HG03575 (cell line): ENCODE data around the gene CMTR1.

Experiments used
- ATAC-seq: cut with Tn5 transposase; IDR thresholded peaks from one replicate; pipeline ENCODE4 v1.9.1; 2021; ENCODE audit not compliant: unreplicated experiment, insufficient number of reproducible peaks, low FRiP score; ENCODE audit errors: extremely low read depth

The CMTR1 gene

DNA sequence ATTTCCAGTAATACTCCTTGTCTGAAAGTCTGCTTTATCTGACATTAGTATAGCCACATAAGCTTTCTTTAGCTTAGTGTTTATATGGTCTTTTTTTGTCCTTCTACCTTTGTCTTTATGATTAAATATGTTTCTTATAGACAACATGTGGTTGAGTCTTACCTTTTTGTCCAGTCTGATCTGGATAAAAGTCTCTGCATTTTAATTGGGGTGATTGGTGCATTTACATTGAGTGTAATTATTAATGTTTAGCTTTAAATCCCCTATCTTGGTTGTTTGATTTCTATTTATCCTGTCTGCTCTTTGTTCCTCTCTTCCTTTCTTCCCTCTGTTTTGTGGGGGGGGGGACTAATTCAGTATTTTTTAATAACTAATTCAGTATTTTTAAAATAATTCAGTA is 34.7 kb downstream of the CMTR1 start:
- ATAC-seq: no peak

DNA sequence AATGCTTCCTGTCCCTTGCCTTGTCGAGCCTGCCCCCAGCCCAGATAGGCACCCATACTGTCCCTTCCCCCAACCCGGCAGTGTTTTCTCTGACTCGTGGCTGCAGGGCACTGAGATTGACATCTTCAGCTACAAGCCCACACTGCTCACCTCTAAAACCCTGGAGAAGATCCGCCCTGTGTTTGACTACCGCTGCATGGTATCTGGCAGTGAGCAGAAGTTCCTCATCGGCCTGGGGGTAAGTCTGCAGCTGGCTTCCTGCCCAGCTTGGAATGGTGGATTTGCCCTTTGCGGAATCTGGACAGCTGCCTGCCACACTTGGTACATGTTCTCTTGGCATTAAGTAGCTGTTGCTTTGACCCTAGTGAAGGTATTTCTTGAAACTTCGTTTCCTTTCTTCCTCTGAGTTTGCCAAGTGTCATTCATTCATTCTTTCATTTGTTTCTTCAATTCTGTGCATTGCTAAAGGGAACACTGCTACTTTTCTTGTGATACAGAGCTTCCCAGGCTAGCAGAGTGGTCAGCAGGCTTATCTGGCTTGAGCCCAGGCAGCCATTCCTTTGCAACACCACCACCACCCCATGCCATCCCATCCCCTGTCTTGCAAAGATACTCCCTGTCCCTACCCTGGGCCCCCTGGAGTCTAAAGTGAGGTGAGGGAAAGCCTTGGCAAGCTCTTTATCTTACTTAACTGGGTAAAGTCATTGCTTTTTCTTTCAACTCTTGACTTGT is 40.5 kb downstream of the CMTR1 start:
- no peak for ATAC-seq

- no peak for ATAC-seq
Observed at GRCh38 chr6:37474316-37474715, 41.3 kb downstream of the CMTR1 start.

DNA sequence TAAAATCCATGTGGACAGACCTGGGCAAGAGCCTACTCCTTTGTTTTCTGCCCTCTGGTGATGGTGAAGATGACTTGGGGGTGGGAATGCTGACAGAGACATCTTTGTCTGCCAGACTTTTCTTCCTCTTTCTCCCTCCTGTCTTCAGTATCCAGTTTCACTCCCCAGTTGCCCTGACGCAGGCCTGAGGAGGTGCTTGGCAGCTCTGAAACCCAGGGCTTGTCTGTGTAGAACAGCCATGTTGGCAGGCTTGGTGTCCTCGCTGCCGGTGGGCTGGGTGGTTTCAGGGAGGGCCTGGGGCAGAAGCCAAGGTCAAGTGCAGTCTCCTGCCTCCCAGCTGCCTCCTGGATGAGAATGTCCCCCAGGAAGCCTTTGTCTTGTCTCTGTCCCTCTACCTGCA is 44.2 kb downstream of the CMTR1 start:
- no peak for ATAC-seq

DNA sequence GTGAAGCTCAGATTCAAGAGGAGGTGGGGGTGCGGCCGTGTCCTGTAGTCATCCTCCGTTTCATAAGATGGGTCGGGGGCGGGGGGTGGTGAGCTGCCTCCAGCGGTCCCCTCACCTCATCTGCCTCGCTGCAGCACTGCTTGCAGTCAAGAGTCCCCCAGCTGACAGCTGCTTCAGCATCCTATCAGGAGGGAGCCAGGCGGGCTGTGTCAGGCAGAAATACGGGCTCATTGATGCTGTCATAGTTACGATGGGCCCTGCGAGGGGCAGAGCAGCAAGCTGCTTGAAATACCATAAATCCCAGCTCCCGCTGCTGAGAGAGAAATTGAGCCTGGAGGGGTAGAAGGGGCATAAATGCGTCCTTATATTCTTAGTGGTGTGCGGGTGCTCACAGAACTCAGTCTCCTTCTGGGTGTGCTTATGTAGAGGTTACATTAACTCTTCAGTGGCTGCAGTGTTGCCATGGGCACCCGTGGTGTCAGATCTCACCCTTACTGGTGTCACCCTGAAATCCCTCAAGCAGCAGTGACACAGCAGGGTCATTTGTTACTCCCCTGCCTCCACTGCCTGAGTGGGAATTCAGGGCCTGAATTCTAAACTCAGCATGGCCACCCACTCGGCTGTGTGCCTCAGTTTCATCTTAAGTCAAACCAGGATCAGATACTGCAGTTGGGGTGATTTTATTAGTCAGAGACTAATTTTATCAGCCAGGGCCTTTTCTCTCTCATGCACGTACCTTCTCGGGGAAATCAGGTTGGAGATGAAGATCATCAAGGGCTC is 44.8 kb downstream of the CMTR1 start:
- no peak for ATAC-seq

GRCh38 chr6:37478827-37479226 is 45.8 kb downstream of the CMTR1 start:
- no peak for ATAC-seq

DNA sequence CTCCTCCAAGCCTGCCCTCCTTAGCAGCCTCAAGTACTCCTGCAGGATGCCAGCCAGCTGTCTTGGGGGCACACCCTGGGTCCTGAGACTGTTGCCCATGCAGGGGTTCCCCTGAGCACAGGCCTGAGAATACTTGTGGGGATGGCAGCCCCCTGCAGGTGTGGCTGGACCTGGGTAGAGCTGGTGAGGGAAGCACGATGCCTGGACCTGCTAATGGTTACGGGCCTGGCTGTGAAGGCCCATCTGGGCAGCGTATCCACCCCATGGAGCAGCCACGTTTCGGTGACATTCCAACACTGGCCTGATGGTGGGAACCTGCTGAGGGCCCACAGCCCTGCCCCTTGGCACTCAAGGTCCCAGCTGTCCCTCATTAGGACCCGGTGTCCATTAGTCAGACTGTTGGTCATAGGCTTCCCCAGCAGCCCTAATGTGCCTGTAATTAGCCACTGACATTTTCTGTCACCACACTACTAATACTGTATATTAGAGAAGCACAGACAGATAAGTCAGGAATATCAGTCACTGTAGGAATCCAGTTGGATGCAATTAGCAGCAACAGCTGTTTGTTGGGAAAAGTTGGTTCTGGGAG is 46.3 kb downstream of the CMTR1 start:
- ATAC-seq: no peak

DNA sequence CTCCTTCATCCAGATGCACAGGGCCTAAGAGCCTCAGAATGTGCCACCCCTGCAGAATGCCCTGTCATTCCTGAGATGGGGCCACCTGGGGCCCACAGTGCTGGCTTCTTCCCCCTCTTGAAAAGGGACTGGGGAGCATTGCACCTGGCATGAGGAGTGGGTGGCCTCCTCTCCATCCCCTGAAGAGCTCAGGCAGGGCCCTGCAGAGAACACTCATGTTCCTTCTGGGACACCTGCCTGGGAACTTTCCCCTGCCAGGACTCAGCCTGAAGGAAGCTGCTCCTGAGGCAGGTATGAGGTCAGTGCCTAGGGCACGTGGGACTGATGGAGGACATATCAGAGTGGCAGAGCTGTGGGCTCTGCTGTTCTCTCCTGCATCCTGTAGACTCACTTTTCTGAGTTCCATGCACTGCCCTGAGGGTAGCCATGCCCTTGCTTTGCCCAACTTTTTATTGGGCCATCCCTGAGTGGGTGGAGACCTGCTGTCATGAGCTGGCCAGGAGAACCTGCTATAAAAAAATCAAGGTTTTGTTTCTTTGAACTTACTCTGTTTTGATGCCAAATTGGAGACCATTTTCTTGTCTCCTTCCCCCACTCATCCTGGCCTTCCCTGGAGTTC is 47.2 kb downstream of the CMTR1 start:
- no peak for ATAC-seq

GRCh38 chr6:37480951-37481534 is 48.0 kb downstream of the CMTR1 start:
- ATAC-seq: no peak

- no peak for ATAC-seq
Observed at GRCh38 chr6:37481711-37482605, 48.9 kb downstream of the CMTR1 start.

DNA sequence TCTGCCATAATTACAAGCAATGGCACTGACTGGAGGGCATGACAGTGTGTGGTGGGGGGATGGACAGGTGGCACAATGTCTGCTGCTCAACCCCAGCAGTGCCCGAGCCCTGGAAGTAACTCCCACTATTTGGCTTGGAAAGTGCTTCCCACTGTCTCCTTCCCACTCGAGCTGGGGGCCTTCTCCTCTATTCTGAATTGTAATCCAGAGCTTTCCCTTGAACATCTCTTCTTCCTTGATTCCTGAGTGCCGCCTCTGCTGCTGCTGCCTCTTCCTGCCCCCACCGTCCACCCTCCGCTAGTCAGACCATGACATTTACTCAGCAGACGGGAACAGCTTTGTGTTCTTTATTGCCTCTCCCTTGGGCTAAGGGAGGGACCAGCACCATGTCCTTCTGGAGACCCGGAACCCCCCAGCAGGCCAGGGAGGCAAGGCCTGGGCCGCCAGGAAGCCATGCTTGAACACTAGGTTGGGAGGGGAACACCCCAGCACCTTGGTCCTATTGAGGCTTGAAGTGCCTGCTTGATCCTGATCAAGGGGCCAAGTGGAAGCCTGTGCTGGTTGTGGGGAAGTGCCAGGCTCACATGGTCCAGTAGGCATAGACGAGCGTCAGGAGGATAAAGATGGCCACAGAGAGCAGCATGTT is 49.7 kb downstream of the CMTR1 start:
- no peak for ATAC-seq

- ATAC-seq: no peak
Observed at GRCh38 chr6:37483252-37483901, 50.4 kb downstream of the CMTR1 start.

- no peak for ATAC-seq
Observed at GRCh38 chr6:37483917-37484785, 51.1 kb downstream of the CMTR1 start.

DNA sequence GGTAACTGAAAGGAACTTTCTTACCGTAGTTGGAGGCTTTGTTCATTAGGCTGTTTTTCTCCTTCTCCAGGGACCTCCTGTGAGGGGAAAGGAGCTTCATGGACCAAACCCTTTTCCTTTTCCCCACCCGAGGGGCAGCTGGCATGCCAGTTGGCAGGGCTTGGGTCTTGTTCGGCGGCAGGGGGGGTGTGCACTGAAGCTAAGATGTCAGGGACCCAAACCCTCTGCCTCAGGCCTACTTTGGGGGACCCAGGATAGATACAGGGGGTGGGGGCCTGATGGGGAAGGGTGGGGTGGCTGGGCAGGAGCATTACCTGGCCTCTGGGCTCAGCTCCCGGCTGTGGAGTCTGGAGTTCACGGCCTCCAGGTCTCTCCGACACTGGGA is 51.8 kb downstream of the CMTR1 start:
- no peak for ATAC-seq

DNA sequence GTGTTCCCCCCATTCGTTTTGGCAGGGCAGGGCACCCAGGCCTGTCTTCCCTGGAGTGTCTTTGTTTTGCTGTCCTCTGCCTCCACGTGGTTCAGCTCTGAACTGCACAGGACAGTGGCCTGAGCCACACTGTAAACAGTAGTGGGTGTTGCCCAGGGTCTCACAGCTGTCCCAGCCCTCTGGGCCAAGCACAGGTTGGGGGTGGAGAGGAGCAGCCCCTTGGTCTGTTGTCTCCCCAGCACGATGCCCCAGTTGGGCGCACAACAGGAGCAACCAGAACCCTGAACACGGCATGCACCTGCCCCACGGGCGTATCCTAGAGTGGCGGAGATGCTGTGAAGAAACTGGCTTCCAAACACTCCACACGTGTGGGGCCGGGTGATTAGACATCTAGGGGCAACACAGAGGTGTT is 52.3 kb downstream of the CMTR1 start:
- no peak for ATAC-seq

GRCh38 chr6:37486121-37486839 is 53.3 kb downstream of the CMTR1 start:
- ATAC-seq: no peak
